K562 (cell line): Measurements from ENCODE around the gene SAMD14. TPM values are rescaled to one million over a fixed set of nuclear protein-coding genes. Genes with fewer than 3 reads are reported as not detected.

ENCODE experiments used
- ASH1L ChIP-seq: fragments of 450-650 bp; IDR thresholded peaks from 2 replicates; pipeline ENCODE4 v1.6.1; 2018; ENCODE audit warnings: borderline replicate concordance, mild to moderate bottlenecking, low read depth; ENCODE audit not compliant: partially characterized antibody
- HLTF ChIP-seq: fragments of 450-650 bp; IDR thresholded peaks from 2 replicates; pipeline ENCODE4 v1.6.1; 2016
- NCOR1 ChIP-seq: fragments of 450-650 bp; IDR thresholded peaks from 2 replicates; pipeline ENCODE4 v1.6.1; 2016; ENCODE audit warnings: mild to moderate bottlenecking, moderate library complexity
- ZNF224 ChIP-seq: sonication (generic); formaldehyde crosslinking; IDR thresholded peaks from 2 replicates; pipeline ENCODE4 v1.8.0; 2022; ENCODE audit warnings: mild to moderate bottlenecking, missing genetic modification reagents
- polyA plus RNA-seq, 8 experiments: library from polyadenylated mRNA; depleted of rRNA in 4 of 8; stranded (reverse) in 5 of 8; unstranded in 3 of 8; fragments of >200 nt; fragmentation: Nextera tagmentation in 2 of 8; fragmentation: Illumina TruSeq in 1 of 8; extraction: Ambion mirVana in 2 of 8; extraction: Trizol in 1 of 8; gene quantifications; 2 replicates each; pipeline versions ENCODE4 v1.2.1 to v1.2.3, GENCODE V29; 2011 to 2014; ENCODE audit warnings: inconsistent platforms in 1 of 8, missing spikeins in 1 of 8
- total RNA-seq, 7 experiments: library from RNA; depleted of rRNA in 6 of 7; stranded (reverse); fragments of >200 nt in 6 of 7; fragmentation: Illumina TruSeq in 2 of 7; extraction: Trizol in 2 of 7; gene quantifications; 2 replicates each; pipeline versions ENCODE4 v1.2.1 to v1.2.3, GENCODE V29; 2011 to 2021; ENCODE audit warnings: low replicate concordance in 1 of 7
- TF ChIP-seq, protein P1 (sequence below), 2 experiments: fragments of 450-650 bp; formaldehyde crosslinking in 1 of 2; IDR thresholded peaks; 2 replicates each; pipeline versions ENCODE4 v1.4.0 to v1.6.1; 2014 to 2020; ENCODE audit warnings: mild to moderate bottlenecking in 2 of 2, borderline replicate concordance in 1 of 2, low read depth in 1 of 2
- TF ChIP-seq, protein P2 (sequence below): fragments of 450-650 bp; IDR thresholded peaks from 2 replicates; pipeline ENCODE4 v1.6.1; 2016; ENCODE audit warnings: mild to moderate bottlenecking, moderate library complexity

SAMD14 gene
- total and polyA plus RNA-seq, 9 of the 15 experiments (the other 6 are each of a cell fraction or from before 2014, with no cell fraction given) = 0.04 to 0.07 TPM; not detected in 7

DNA sequence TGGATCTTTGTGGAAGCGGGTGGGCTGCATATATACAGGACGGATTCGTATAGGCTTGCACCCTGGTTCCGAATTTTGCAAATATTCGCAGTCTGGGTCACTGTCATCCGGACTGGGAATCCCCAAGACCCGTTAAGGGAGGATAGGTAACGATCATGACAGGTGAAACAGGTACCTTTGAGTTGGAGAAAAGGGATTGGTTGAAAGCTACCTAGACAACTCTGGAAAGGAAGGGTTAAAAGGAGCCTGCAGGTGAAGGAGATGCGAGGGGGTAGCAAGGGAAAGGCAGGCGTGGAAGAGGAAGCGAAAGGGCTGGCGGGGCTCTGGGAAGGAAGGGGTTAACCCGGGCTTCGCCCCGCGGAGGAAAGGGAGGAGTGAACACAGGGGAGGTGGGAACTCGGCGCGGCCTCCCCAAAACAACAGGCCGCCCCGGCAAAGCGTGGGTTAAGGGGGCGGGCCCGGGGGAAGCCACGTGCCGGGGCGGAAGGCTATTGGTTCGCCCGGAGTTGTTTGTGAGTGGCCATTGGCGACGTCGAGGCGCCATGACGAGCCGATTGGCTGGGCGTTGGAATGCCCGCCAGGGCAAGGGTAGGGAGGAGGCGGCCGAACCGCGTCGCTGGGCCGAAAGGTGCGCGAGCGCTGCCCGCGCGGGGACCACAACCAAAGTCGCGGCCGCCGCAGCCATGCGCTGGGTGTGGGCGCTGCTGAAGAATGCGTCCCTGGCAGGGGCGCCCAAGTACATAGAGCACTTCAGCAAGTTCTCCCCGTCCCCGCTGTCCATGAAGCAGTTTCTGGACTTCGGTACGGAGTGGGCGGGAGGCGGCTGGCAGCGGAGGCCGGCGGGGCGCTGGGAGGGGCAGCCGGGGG is 35.0 kb downstream of the SAMD14 start, which contains the start of gene PDK2 (continued):
- TF ChIP-seq, protein P1, sequence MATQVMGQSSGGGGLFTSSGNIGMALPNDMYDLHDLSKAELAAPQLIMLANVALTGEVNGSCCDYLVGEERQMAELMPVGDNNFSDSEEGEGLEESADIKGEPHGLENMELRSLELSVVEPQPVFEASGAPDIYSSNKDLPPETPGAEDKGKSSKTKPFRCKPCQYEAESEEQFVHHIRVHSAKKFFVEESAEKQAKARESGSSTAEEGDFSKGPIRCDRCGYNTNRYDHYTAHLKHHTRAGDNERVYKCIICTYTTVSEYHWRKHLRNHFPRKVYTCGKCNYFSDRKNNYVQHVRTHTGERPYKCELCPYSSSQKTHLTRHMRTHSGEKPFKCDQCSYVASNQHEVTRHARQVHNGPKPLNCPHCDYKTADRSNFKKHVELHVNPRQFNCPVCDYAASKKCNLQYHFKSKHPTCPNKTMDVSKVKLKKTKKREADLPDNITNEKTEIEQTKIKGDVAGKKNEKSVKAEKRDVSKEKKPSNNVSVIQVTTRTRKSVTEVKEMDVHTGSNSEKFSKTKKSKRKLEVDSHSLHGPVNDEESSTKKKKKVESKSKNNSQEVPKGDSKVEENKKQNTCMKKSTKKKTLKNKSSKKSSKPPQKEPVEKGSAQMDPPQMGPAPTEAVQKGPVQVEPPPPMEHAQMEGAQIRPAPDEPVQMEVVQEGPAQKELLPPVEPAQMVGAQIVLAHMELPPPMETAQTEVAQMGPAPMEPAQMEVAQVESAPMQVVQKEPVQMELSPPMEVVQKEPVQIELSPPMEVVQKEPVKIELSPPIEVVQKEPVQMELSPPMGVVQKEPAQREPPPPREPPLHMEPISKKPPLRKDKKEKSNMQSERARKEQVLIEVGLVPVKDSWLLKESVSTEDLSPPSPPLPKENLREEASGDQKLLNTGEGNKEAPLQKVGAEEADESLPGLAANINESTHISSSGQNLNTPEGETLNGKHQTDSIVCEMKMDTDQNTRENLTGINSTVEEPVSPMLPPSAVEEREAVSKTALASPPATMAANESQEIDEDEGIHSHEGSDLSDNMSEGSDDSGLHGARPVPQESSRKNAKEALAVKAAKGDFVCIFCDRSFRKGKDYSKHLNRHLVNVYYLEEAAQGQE (IDR thresholded peaks at IDR 0.05; ENCODE audit: borderline replicate concordance) = peak; percentile 51
- TF ChIP-seq, protein P1 (CRISPR knock-in tag; IDR thresholded peaks at IDR 0.05; ENCODE audit: low read depth) = no peak
- no peak for TF ChIP-seq HLTF
- no peak for TF ChIP-seq ZNF224 (CRISPR knock-in tag)
- no peak for TF ChIP-seq NCOR1
- TF ChIP-seq, protein P2, sequence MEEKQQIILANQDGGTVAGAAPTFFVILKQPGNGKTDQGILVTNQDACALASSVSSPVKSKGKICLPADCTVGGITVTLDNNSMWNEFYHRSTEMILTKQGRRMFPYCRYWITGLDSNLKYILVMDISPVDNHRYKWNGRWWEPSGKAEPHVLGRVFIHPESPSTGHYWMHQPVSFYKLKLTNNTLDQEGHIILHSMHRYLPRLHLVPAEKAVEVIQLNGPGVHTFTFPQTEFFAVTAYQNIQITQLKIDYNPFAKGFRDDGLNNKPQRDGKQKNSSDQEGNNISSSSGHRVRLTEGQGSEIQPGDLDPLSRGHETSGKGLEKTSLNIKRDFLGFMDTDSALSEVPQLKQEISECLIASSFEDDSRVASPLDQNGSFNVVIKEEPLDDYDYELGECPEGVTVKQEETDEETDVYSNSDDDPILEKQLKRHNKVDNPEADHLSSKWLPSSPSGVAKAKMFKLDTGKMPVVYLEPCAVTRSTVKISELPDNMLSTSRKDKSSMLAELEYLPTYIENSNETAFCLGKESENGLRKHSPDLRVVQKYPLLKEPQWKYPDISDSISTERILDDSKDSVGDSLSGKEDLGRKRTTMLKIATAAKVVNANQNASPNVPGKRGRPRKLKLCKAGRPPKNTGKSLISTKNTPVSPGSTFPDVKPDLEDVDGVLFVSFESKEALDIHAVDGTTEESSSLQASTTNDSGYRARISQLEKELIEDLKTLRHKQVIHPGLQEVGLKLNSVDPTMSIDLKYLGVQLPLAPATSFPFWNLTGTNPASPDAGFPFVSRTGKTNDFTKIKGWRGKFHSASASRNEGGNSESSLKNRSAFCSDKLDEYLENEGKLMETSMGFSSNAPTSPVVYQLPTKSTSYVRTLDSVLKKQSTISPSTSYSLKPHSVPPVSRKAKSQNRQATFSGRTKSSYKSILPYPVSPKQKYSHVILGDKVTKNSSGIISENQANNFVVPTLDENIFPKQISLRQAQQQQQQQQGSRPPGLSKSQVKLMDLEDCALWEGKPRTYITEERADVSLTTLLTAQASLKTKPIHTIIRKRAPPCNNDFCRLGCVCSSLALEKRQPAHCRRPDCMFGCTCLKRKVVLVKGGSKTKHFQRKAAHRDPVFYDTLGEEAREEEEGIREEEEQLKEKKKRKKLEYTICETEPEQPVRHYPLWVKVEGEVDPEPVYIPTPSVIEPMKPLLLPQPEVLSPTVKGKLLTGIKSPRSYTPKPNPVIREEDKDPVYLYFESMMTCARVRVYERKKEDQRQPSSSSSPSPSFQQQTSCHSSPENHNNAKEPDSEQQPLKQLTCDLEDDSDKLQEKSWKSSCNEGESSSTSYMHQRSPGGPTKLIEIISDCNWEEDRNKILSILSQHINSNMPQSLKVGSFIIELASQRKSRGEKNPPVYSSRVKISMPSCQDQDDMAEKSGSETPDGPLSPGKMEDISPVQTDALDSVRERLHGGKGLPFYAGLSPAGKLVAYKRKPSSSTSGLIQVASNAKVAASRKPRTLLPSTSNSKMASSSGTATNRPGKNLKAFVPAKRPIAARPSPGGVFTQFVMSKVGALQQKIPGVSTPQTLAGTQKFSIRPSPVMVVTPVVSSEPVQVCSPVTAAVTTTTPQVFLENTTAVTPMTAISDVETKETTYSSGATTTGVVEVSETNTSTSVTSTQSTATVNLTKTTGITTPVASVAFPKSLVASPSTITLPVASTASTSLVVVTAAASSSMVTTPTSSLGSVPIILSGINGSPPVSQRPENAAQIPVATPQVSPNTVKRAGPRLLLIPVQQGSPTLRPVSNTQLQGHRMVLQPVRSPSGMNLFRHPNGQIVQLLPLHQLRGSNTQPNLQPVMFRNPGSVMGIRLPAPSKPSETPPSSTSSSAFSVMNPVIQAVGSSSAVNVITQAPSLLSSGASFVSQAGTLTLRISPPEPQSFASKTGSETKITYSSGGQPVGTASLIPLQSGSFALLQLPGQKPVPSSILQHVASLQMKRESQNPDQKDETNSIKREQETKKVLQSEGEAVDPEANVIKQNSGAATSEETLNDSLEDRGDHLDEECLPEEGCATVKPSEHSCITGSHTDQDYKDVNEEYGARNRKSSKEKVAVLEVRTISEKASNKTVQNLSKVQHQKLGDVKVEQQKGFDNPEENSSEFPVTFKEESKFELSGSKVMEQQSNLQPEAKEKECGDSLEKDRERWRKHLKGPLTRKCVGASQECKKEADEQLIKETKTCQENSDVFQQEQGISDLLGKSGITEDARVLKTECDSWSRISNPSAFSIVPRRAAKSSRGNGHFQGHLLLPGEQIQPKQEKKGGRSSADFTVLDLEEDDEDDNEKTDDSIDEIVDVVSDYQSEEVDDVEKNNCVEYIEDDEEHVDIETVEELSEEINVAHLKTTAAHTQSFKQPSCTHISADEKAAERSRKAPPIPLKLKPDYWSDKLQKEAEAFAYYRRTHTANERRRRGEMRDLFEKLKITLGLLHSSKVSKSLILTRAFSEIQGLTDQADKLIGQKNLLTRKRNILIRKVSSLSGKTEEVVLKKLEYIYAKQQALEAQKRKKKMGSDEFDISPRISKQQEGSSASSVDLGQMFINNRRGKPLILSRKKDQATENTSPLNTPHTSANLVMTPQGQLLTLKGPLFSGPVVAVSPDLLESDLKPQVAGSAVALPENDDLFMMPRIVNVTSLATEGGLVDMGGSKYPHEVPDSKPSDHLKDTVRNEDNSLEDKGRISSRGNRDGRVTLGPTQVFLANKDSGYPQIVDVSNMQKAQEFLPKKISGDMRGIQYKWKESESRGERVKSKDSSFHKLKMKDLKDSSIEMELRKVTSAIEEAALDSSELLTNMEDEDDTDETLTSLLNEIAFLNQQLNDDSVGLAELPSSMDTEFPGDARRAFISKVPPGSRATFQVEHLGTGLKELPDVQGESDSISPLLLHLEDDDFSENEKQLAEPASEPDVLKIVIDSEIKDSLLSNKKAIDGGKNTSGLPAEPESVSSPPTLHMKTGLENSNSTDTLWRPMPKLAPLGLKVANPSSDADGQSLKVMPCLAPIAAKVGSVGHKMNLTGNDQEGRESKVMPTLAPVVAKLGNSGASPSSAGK = peak; percentile 87
- peak; percentile 81 for TF ChIP-seq ASH1L
